Panc1 (cell line): ENCODE results near the gene THUMPD1. TPM values are rescaled to one million over a fixed set of nuclear protein-coding genes. Genes with fewer than 3 reads are reported as not detected.
"Not testable (repeated sequence)": the region's sequence is repeated elsewhere in the genome, so short reads cannot be mapped to it uniquely, and the experiment has no call there.

Experiments used
- ATAC-seq: fragments of 200-7000 bp; cut with Tn5 transposase; 2 replicates; pipeline ENCODE4 v1.9.1; 2020; ENCODE audit warnings: mild to moderate bottlenecking, moderate library complexity
- BruUV-seq: library from RNA; stranded (reverse); fragments of 400-500 nt; replicated peaks from 2 replicates; lab custom pipeline; 2021; lab: Mats Ljungman, UMichigan
- CTCF ChIA-PET: fragments of 300-600 bp; sonication (Branson Sonifier 250); formaldehyde crosslinking; loops from one replicate; lab custom pipeline; 2022; ENCODE audit warnings: antibody characterized with exemption; lab: Charles Lee
- POLR2A ChIA-PET: fragments of 300-600 bp; sonication (Branson Sonifier 250); formaldehyde crosslinking; loops from one replicate; lab custom pipeline; 2022; ENCODE audit warnings: antibody characterized with exemption; lab: Charles Lee
- DNase-seq: peaks from one replicate; pipeline ENCODE4 v3.0.0-alpha.2; 2010; ENCODE audit warnings: low read depth, low spot score
- H3K27ac ChIP-seq: 2 replicates; pipeline ENCODE4 v1.5.1; 2011; ENCODE audit warnings: mild to moderate bottlenecking, low read length, inconsistent platforms
- H3K27me3 ChIP-seq: fragments of 200-500 bp; sonication (Bioruptor generic); 2 replicates; pipeline ENCODE4 v1.6.0; 2014; ENCODE audit warnings: low read length, inconsistent platforms; ENCODE audit not compliant: control insufficient read depth, insufficient read depth
- H3K36me3 ChIP-seq: fragments of 200-500 bp; sonication (Bioruptor generic); 2 replicates; pipeline ENCODE4 v1.5.1; 2014; ENCODE audit warnings: inconsistent platforms, mild to moderate bottlenecking, low read length, moderate library complexity; ENCODE audit not compliant: control insufficient read depth, insufficient read depth
- H3K4me1 ChIP-seq: 2 replicates; pipeline ENCODE4 v1.5.1; 2011; ENCODE audit warnings: inconsistent platforms, mild to moderate bottlenecking, low read length, moderate library complexity; ENCODE audit not compliant: control insufficient read depth, insufficient read depth
- H3K4me3 ChIP-seq, 2 experiments: 2 replicates each; pipeline ENCODE4 v1.5.1; 2011 to 2012; ENCODE audit warnings: low read depth in 2 of 2, low read length in 2 of 2, mild to moderate bottlenecking in 2 of 2, inconsistent platforms in 1 of 2, moderate library complexity in 1 of 2
- H3K9me3 ChIP-seq: fragments of 200-500 bp; sonication (Bioruptor generic); 2 replicates; pipeline ENCODE4 v1.5.1; 2014; ENCODE audit warnings: low read depth, mild to moderate bottlenecking, inconsistent platforms, low read length, moderate library complexity; ENCODE audit not compliant: control insufficient read depth, insufficient read depth
- POLR2AphosphoS5 ChIP-seq: IDR thresholded peaks from 2 replicates; pipeline ENCODE4 v1.6.1; 2012; ENCODE audit warnings: mild to moderate bottlenecking, low read depth, low read length, moderate library complexity
- SIN3A ChIP-seq: IDR thresholded peaks from 2 replicates; pipeline ENCODE4 v1.6.1; 2012; ENCODE audit warnings: low read depth, mild to moderate bottlenecking, low read length, moderate library complexity, borderline replicate concordance; ENCODE audit not compliant: insufficient read depth
- TCF7L2 ChIP-seq: IDR thresholded peaks from 2 replicates; pipeline ENCODE4 v1.6.1; 2011; ENCODE audit warnings: mild to moderate bottlenecking, low read depth, low read length, inconsistent platforms
- in situ Hi-C: cut with HindIII; loops from 2 replicates; pipeline ENCODE4 v1.10.0; 2016; ENCODE audit warnings: low sequenced_read_pairs, low pct_unique_long_range_greater_than_20kb
- intact Hi-C: fragments of 100-400 bp; cut with micrococcal nuclease; formaldehyde crosslinking; loops from one replicate; pipeline ENCODE4 v1.10.0; 2022; ENCODE audit not compliant: unreplicated experiment
- total RNA-seq: library from RNA; stranded (reverse); gene quantifications from one replicate; pipeline ENCODE4 v1.2.1, GENCODE V29; 2021; ENCODE audit not compliant: unreplicated experiment
- TF ChIP-seq, protein P1 (sequence below): fragments of 450-650 bp; IDR thresholded peaks from 2 replicates; pipeline ENCODE4 v1.5.1; 2017; ENCODE audit warnings: mild to moderate bottlenecking
- TF ChIP-seq, protein P2 (sequence below), 2 experiments: IDR thresholded peaks; 2 replicates each; pipeline ENCODE4 v1.6.1; 2011 to 2012; ENCODE audit warnings: low read depth in 2 of 2, control low read depth in 1 of 2, low read length in 1 of 2, mild to moderate bottlenecking in 1 of 2, moderate library complexity in 1 of 2; ENCODE audit not compliant: insufficient read depth in 1 of 2

The THUMPD1 gene
- total RNA-seq, 1 experiment from 2014 or later: 36.2 TPM

DNA sequence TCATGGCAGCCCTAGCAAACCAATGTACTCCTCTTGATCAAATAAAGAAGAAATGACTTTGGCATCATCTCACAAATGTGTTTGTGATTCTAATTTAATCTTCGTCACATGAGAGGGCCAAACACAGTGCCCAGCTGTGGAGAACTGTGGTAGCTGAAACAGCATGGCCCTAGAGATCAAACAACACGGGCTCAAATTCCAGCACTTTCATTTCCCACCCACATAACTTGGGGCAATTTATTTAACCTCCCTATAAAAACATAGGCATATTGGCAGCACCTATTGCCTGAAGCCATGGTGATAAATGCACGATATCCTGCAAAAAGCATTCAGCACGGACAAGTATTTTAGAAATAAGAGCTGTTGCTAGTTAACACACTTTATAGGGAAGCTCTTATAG is 46.6 kb downstream of the THUMPD1 start:
- ChIA-PET CTCF (no interaction called here), POLR2A (no interaction called here)
- intact Hi-C loops: no loop called here
- no peak for DNase-seq
- peaks cover 8% of the 10 kb centered on the region for H3K27me3 ChIP-seq
- H3K36me3 ChIP-seq: no peaks in the 10 kb centered on the region
- no TSS peak for BruUV-seq
- H3K4me1 ChIP-seq: no peaks in the 10 kb centered on the region
- TF ChIP-seq, protein P1, sequence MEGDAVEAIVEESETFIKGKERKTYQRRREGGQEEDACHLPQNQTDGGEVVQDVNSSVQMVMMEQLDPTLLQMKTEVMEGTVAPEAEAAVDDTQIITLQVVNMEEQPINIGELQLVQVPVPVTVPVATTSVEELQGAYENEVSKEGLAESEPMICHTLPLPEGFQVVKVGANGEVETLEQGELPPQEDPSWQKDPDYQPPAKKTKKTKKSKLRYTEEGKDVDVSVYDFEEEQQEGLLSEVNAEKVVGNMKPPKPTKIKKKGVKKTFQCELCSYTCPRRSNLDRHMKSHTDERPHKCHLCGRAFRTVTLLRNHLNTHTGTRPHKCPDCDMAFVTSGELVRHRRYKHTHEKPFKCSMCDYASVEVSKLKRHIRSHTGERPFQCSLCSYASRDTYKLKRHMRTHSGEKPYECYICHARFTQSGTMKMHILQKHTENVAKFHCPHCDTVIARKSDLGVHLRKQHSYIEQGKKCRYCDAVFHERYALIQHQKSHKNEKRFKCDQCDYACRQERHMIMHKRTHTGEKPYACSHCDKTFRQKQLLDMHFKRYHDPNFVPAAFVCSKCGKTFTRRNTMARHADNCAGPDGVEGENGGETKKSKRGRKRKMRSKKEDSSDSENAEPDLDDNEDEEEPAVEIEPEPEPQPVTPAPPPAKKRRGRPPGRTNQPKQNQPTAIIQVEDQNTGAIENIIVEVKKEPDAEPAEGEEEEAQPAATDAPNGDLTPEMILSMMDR: no peak
- TF ChIP-seq, protein P2, sequence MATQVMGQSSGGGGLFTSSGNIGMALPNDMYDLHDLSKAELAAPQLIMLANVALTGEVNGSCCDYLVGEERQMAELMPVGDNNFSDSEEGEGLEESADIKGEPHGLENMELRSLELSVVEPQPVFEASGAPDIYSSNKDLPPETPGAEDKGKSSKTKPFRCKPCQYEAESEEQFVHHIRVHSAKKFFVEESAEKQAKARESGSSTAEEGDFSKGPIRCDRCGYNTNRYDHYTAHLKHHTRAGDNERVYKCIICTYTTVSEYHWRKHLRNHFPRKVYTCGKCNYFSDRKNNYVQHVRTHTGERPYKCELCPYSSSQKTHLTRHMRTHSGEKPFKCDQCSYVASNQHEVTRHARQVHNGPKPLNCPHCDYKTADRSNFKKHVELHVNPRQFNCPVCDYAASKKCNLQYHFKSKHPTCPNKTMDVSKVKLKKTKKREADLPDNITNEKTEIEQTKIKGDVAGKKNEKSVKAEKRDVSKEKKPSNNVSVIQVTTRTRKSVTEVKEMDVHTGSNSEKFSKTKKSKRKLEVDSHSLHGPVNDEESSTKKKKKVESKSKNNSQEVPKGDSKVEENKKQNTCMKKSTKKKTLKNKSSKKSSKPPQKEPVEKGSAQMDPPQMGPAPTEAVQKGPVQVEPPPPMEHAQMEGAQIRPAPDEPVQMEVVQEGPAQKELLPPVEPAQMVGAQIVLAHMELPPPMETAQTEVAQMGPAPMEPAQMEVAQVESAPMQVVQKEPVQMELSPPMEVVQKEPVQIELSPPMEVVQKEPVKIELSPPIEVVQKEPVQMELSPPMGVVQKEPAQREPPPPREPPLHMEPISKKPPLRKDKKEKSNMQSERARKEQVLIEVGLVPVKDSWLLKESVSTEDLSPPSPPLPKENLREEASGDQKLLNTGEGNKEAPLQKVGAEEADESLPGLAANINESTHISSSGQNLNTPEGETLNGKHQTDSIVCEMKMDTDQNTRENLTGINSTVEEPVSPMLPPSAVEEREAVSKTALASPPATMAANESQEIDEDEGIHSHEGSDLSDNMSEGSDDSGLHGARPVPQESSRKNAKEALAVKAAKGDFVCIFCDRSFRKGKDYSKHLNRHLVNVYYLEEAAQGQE (IDR thresholded peaks at IDR 0.05; ENCODE audit: insufficient read depth in 1 of 2, low read depth in 2 of 2, low read length in 1 of 2): no peak
- TF ChIP-seq SIN3A (no peak), TCF7L2 (no peak), POLR2AphosphoS5 (no peak)
- no peak overlapping the region for H3K27ac ChIP-seq
- ATAC-seq: no peak
- in situ Hi-C loops: no loop called here
- no peaks in the 10 kb centered on the region for H3K9me3 ChIP-seq
- H3K4me3 ChIP-seq: no peak overlapping the region

DNA sequence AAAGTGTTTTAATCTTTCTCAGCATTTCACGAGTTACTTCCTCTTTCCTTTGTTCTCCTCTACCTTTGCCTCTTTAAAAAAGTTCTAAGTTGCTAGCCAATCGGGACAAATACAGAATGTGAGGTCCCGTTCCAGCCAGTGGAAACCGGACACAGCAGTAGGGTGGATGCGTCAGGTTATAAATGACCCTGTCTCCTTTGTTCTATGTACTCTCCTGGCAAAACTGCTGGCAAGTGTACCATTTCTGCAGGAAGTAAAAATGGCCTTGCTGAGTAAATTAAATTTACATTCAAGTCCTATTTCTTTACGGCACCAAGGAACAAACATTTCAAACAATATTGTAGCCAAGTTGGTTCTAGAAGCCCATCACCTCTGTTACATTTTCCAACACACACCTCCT is 47.5 kb downstream of the THUMPD1 start:
- DNase-seq, H3K4me3 ChIP-seq, intact Hi-C loops, POLR2A ChIA-PET, H3K27me3 ChIP-seq, H3K4me1 ChIP-seq, BruUV-seq, ATAC-seq, CTCF ChIA-PET, H3K27ac ChIP-seq, H3K9me3 ChIP-seq, H3K36me3 ChIP-seq, in situ Hi-C loops: not testable (repeated sequence)

DNA sequence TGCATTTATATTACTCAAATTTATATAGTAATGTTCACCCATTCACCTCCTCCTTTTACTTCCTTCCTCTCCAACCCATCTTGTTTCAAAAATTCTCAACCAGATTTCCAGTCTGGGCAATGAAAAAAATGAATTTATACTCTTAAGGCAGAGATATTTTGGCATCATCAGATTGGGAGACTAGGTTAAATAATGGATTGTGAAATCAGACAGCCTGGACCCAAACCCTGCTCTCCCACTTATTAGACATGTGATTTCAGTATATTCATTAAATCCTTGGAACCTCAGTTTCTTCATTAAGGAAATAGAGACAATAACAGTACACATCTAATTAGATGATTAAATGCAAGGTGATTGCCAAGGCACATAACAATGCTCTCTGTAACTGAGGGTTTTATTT is 52.0 kb downstream of the THUMPD1 start:
- in situ Hi-C loops (no loop called here), intact Hi-C loops (no loop called here)
- Histone ChIP-seq H3K36me3 (no peaks in the 10 kb centered on the region), H3K9me3 (no peaks in the 10 kb centered on the region), H3K4me1 (no peaks in the 10 kb centered on the region), H3K4me3 (no peak overlapping the region), H3K27me3 (no peaks in the 10 kb centered on the region), H3K27ac (no peak overlapping the region)
- ChIA-PET POLR2A (no interaction called here), CTCF (no interaction called here)
- ATAC-seq: no peak
- no TSS peak for BruUV-seq
- TF ChIP-seq, protein P2 (IDR thresholded peaks at IDR 0.05; ENCODE audit: insufficient read depth in 1 of 2, low read depth in 2 of 2, low read length in 1 of 2): no peak
- no peak for TF ChIP-seq TCF7L2
- TF ChIP-seq POLR2AphosphoS5: no peak
- TF ChIP-seq, protein P1: no peak
- TF ChIP-seq SIN3A: no peak
- DNase-seq: no peak
